GM13977 (cell line): ENCODE measurements around the gene STIP1.
A peak's percentile ranks its signal among the peaks of the same experiment; 100 is the strongest.

Experiments used
- DNase-seq: peaks from one replicate; pipeline ENCODE4 v3.0.0; 2012; ENCODE audit warnings: low spot score
- in situ Hi-C: fragments of 300-500 bp; cut with MboI; formaldehyde crosslinking; loops from one replicate; pipeline ENCODE4 v1.12.0; 2022; ENCODE audit warnings: low sequenced_read_pairs, low pct_unique_long_range_greater_than_20kb, mixed read lengths, inconsistent platforms; ENCODE audit not compliant: unreplicated experiment
- TF ChIP-seq, protein P1 (sequence below): IDR thresholded peaks from 2 replicates; pipeline ENCODE4 v1.5.1; 2012; ENCODE audit warnings: mild to moderate bottlenecking, control low read depth; ENCODE audit not compliant: insufficient read depth; ENCODE audit errors: extremely low read depth, missing control alignments

STIP1 gene

DNA sequence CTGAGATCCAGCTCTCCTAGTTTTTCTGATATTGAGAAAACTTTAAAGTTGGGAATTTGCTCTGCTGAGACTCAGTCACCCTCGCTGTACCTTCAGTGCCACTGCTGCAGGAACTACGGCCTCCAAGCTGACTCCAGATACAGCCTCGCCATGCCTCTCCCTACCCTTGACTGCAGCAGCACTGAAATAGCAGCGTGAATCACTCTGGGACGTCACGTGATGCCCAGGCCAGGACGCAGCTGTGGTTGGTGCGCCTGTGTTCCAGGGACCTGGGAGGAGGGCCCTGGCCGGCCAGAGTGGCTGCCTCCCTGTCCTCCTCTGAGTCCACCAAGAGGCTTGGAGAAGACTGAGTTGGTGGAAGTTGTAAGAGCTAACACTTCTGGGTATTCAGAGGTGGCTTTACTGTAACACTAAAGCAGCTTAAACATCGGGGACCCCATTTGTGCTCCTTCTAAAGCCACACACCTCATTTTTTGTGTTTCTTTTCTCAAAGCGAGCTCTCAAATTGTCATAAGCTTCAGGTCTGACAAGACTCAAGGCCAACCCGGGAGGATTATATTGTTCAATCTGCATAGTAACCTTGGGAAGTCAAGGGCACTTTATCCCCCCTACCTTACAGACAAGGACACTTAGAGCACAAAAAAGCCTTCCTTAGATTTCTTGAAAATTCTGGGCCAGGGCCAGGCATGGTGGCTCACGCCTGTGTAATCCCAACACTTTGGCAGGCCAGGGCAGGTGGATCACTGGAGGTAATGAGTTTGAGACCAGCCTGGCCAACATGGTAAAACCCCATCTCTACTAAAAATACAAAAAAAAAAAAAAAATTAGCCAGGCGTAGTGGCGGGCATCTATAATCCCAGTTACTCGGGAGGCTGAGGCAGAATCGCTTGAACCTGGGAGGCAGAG, 4.2 kb upstream of the STIP1 start:
- TF ChIP-seq, protein P1, sequence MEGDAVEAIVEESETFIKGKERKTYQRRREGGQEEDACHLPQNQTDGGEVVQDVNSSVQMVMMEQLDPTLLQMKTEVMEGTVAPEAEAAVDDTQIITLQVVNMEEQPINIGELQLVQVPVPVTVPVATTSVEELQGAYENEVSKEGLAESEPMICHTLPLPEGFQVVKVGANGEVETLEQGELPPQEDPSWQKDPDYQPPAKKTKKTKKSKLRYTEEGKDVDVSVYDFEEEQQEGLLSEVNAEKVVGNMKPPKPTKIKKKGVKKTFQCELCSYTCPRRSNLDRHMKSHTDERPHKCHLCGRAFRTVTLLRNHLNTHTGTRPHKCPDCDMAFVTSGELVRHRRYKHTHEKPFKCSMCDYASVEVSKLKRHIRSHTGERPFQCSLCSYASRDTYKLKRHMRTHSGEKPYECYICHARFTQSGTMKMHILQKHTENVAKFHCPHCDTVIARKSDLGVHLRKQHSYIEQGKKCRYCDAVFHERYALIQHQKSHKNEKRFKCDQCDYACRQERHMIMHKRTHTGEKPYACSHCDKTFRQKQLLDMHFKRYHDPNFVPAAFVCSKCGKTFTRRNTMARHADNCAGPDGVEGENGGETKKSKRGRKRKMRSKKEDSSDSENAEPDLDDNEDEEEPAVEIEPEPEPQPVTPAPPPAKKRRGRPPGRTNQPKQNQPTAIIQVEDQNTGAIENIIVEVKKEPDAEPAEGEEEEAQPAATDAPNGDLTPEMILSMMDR: no peak
- DNase-seq: peak; percentile 60
- in situ Hi-C loops: no loop called here

DNA sequence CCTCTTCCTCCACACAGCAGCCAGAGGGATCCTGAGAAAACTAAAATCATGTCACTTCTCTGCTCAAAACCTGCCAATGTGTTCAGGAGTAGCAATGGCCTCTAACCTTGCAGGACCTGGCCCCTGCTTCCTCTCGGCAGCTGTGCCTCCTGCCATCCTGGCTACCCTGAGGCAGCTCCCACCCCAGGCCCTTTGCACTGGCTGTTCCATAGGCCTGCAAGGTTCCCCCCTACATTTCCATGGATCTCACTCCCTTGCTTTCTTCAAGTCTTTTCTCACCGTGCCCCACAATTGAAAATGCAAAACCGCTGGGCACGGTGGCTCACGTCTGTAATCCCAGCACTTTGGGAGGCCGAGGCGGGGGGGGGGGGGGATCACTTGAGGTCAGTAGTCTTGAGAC, 2.1 kb upstream of the STIP1 start:
- no peak for DNase-seq
- TF ChIP-seq, protein P1: no peak
- in situ Hi-C loops: no loop called here

DNA sequence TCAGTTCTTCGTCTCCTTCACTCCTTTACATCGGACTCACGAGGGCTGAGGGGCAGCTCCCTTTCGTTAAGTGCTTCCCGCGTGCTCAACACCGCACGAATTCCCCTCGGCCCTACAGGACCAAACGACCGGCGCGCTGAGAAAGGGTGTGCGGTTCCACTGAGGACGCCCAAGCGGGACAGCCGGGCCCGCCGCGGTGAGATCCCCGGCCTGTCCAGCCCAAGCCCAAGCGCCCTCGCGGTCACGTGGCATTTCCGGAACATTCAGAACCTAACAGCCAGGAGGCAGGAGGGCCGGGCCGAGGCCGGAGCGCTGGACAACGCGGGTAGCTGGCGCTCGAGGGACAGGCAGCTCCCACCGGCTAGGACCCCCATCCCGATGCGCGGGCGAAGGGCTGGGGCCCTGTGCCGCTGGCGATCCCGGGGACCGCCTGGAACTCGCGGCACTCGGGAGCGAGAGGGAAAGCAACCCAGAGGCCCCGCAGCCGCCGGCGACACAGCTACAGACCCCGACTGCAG, 737 bp upstream of the STIP1 start:
- TF ChIP-seq, protein P1: no peak
- in situ Hi-C loops: no loop called here
- DNase-seq: peak; percentile 63

DNA sequence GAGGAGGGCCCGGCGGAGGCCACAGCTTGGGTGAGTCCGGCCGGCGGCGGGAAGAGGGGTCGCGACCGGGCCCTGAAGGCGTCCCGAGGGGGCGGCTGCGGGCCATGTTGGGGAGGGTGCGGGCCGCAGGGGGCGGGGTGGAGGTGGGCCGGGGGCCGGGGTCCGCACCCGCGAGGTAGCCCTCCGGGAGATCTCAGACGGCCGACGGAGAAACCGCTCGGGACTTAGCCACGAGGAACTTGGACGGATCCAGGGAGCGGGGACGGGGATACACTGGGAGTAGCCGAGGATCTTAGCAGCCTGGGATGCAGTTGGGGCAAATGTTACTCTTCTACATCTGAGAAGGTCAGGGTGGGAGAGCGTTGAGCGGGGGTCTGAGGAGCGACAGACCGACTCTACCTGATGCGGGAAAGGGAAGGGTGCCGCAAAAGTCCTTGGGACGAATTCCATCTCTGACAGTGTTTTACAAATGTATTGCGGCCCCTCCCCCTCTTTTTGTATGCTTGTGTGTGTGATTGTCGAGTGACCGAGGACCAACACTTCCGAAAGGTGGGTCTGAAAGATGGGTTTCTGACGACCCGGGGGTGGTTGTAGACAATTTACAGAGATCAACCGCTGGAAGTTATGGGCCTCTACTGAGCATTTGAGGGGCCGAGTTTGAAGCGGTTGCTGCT, 658 bp downstream of the STIP1 start:
- in situ Hi-C loops: no loop called here
- no peak for DNase-seq
- TF ChIP-seq, protein P1: no peak

DNA sequence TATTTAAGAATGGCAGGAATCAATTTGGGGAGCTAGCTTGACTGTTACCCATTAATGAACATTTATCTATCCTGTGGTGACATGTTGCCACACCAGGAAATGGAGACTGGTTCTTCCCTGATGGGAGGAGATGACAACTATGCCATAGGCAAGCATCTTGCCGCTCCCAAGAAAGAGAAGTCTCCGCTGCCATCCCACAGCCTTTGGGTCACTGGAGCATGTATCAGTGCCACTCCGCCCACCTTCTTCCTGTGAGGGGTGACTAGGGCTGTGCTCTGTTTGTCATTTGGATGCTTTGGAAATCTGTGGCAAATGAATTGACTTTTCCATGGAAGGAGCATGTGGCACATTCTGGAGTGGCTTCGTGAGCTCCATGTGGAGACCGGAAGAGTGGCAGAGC, 6.5 kb downstream of the STIP1 start:
- TF ChIP-seq, protein P1: no peak
- DNase-seq: no peak
- in situ Hi-C loops: no loop called here

DNA sequence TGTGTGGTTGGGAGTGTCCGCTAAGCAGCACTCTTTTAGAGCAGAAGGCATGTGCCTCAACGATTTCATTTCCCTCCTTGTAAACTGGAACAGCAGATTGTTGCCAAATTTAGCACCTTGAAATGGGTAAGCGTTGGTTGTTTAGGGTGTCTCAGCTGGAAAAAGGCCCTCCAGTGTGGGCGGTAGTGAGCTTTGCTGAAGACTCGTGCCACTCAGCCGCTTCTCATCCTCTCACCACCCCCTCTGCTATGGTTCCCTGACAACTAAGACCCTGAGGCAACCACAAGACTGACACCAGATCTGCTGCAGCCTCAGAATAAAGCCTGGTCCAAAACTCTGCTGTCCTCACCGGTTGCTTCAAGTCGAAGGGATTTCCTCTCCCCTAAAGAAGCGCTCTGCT, 10.7 kb downstream of the STIP1 start:
- TF ChIP-seq, protein P1: no peak
- in situ Hi-C loops: no loop called here
- no peak for DNase-seq
